GM18867 (cell line): ENCODE measurements around the gene TBXAS1.

ENCODE experiments used
- ATAC-seq: cut with Tn5 transposase; IDR thresholded peaks from one replicate; pipeline ENCODE4 v1.9.1; 2021; ENCODE audit warnings: mild to moderate bottlenecking, moderate library complexity; ENCODE audit not compliant: unreplicated experiment

Gene TBXAS1

DNA sequence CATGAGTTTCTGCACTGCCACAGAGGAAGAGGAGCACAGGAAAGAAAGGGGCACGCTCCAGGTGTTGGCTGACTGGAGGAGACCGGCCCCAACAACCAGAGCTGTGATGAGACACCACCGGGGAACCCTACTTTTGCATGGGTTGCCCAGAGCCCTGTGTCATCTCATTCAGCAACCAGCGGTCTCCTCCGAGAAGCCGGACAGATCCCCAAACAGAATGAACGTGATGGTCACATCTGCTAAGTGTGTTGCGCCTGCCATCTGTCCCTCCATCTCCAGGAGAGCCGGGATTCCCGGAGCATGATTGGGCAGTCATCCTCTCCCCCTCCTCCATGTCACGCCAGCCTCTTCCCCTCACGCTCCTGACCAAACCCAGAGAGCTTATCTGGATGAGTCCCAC is 210.8 kb downstream of the TBXAS1 start:
- ATAC-seq = no peak

DNA sequence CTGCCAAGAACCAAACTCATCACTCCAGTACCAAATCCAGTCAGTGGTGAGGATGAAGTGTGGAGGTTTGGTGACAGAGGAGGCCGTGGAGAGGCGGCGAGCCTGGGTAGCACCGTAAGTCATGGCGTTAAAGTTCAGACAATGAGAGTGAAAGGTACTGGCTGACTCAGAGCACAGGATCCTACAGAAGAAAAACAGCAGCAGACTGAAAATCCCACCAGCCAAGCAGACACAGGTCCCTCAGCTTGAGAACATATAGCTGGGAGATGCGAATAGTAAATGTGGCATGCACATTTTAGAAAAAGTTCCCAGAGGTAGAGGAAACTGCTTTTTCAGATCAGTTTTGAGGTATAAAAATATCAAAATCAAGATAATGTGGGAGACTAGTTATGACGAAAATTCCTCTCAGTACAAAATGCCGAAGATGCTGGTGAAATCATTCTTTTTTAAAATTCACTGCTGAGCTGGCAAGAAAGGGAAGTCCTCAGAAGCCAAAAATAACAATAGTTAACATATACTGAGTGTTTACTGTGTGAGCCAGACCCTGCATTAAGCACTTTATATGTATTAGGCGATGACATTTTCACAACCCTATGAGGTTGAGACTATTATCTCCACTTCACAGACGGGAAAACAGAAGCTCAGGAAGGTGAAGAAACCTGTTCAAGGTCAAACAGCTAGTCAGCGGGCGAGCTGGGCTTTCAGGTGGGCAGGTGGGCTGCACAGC is 212.8 kb downstream of the TBXAS1 start:
- no peak for ATAC-seq

DNA sequence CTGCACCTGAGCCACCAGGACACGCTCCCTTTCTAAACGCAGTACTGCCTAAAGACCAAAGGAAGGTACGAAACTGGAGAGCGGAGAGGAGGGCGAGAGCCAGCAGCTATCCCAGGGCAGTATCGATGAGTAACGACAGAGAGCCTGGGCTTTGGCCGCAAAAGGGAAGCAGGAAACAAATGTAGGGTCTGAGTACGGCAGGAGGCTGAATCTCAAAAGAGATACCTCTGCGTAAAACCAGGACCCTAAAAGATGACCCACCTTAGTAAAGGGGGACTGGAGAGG is 213.3 kb downstream of the TBXAS1 start:
- no peak for ATAC-seq

- no peak for ATAC-seq
Measured at GRCh38 chr7:140044251-140044650, 215.2 kb downstream of the TBXAS1 start.

DNA sequence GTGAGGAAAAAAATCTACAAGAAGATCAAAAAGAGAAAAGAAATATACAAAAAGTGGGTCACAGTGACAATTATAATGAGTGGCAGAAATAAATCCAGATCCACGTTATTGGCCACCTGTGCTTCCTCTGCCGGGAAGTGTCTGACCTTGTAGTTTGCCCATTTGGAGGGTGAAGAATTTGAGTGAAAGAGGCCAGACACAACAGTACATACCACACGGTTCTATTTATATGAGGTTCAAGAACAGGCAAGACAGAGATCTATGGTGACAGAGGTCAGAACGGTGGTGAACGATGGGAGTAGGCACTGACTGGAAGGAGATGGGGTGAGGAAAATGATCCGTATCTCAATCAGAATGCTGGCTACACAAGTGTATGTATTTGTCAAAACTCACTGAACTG is 216.6 kb downstream of the TBXAS1 start:
- no peak for ATAC-seq

- ATAC-seq = no peak
Measured at GRCh38 chr7:140047197-140047596, 218.1 kb downstream of the TBXAS1 start.

GRCh38 chr7:140048138-140048537 is 219.1 kb downstream of the TBXAS1 start:
- ATAC-seq = no peak

DNA sequence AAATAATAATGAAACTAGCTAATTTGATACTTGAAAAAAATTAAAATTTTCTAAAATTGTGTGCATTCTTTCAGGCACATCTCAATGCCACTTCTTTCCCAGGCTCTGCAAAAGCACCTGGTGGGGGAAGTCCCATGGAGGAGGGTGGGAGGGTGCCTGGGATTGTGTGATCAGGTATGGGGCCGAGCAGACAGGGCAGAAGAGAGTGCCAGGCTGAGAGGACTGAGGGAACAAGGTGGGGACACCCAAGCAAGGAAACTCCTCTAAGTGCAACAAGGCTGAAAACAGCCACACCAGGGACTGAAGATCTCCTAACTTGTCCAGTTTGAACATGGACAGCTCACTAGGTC is 219.9 kb downstream of the TBXAS1 start:
- no peak for ATAC-seq

DNA sequence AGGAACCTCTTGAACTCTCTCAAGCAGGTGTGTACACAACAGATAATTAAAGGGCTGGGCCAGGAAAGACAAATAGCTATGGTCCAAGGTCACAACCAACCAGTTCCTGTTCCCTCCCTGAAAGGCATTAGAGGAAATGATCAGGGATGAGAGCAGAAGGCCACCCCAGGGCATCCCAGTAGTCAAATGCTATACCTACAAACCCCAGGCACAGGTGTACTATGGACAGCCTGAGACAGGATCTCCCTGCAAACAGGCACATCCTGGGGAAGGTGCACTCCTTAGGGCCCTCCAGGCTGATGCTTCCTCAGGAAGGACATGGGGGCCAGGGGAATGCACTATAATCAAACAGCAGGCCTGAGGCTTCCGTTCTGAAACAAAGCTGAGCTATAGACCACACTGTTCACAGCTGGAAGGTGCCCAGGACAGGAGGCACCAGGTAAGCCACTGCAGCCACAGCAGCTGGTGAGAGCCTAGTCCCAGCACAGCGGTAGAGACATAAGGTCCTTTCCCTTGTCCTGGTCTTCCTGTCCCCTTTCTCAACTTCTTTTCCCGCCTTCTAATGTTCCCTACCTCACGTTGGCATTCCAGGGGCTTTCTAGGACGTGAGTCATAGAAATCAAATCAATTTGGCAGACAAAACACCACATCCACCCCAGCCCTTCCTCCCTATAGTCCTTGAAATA is 220.4 kb downstream of the TBXAS1 start:
- no peak for ATAC-seq

DNA sequence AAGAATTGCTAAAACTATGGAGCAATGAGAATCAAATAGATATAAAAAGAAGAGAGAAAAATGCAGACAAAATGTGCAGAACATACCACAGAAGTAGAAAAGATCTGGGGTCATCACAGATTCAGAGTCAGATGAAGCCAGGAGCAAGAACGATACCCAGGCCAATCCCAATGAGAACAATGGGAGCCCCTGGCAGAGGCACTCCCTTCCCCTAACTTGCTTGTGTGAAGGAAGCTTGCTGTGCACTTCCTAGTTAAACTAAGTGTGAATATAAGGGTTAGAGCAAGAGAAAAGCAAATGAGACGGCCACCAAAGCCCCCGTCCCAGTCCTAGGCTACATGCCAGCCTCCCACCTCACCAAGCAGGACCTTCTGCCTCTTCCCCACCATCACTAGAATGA is 221.0 kb downstream of the TBXAS1 start:
- ATAC-seq = no peak

- no peak for ATAC-seq
Measured at GRCh38 chr7:140051820-140052219, 222.8 kb downstream of the TBXAS1 start.

GRCh38 chr7:140053812-140054539 is 224.9 kb downstream of the TBXAS1 start:
- ATAC-seq = peak; percentile 96

DNA sequence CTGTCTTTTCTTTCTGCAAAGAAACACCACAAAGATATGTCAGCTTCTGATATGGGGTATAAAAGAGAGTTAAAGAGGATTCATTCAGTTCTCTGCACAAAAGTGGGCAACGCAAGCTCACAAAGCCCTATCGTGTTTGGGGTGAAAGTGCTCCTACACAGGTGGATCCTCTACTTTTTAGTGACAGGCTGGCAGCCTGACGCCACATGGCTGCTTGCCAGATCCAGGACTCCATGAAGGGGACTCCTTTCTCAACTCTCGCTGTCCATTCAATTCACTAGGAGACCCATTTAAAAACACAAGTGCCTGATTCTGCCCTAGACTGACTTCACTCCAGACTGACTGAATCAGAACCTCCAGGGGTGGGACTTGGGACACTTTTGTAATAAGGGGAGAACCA is 225.7 kb downstream of the TBXAS1 start:
- no peak for ATAC-seq

DNA sequence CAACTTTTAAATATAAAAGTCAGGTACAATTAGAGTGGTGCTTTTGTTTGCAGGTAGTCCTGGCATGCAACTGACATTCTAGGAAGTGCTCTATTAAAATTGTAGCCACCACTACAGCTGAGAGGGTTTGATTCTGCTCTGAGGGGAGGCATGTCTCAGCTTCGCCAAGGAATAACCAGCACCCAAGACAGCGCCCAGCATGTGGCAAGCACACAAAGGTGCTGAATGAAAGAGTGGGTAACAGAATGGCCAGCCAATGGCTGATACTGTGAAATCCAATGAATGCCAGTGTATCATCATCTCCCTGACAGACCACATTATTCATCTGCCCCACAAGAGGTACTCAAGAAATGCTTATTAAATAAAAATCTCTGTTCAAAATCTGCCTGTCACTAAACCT is 226.8 kb downstream of the TBXAS1 start:
- ATAC-seq = no peak

GRCh38 chr7:140056431-140057142 is 227.5 kb downstream of the TBXAS1 start:
- ATAC-seq = no peak

- ATAC-seq = no peak
Measured at GRCh38 chr7:140057143-140057535, 228.1 kb downstream of the TBXAS1 start.

GRCh38 chr7:140058517-140058916 is 229.5 kb downstream of the TBXAS1 start:
- no peak for ATAC-seq

DNA sequence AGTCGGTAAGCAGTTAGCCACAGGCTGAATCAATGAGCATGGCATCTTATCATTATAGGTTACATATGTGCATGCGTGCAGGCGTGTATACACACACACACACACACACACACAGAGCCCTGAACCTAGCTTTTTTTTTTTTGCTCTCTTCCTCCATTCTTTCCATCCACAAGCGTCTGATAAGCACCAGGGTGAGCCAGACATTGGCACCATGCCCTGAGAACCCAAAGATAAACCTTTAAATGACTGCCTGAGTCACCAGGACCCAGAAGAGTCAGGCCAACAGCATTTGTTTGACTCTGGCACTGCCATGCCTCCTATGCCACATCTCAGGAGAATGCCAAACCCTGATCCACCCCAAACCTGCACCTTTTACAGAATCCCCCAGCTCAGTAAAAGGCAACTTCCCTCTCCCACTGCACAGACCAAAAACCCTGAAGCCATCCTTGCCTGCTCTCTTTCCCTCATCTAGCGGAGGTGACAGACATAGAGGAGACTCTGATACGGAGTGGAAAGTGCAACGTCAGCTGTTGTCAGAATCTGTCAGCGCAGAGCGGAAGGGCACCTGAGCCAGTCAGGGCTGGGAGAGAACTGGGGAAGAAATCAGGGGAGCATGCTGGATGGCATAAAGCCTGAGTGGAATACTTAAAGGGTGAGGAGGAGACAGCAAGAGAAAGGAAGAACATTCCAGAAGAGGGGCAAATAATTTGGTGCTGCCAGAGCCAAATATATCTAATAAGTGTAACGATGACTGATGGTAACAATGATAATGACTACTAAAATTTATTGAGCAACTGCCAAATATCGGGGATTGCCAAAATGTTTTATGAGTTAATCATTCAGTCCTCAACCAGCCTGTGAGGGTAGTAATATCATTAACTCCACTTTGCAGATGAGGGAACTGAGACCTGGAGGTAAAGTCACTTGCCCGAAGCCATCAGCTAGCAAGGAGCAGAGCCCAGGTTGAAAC is 230.5 kb downstream of the TBXAS1 start:
- ATAC-seq = no peak

DNA sequence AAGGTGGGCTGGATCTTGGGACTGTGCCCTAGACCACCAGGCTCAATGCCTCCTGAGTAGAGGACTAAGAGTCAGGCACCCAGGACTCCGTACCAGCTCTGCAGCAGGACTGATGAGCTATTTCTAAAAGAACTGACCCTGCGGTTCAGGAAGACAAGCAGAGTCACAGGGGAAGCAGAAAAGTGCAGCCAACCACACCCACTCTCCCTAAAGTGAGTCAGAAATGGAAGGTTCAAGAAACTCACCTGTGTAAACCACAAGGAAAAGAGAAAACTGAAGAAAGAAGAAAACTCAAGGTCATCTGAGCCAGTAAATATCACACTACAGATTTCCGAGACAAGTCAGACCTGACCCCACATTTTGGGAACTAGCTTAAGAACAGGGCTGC is 231.2 kb downstream of the TBXAS1 start:
- no peak for ATAC-seq

DNA sequence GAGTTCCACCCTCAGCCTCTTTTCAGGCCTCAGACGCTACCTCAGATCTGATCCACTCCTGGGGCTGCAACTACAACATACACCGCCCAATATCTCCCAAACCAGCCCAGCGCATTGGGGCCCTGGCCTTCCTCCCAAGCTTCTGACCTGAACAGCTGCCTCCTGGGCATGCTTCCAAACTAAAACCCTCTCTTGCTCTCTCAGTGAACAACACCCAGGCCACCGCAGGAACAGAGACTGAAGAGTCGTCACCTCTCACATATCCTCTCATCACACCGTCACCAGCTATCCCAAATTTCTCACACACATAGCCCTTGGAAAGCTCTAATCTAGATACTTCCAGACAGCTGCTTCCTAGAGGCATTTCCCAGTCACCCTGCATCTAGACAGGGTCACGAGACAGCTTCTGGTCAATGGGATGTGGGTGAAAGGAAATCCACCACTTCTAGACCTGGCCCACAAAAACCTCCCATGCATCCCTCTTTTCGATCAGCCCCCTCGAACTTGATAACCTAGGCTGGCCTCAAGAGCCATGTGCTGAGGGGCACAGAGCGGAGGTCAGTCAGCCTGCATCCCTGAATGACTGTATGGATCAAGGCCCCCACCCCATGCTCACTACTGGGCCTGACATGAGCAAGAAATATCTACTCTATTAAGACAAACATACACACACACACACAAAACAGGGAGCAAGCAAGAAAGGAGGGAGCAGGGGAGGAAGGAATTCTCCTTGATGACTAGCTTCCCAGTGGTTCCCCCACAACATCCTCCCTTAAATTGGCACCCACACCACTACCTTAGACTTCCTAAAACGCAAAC is 231.9 kb downstream of the TBXAS1 start:
- ATAC-seq = no peak
